ENCODE data around the gene RBFOX1.

DNA sequence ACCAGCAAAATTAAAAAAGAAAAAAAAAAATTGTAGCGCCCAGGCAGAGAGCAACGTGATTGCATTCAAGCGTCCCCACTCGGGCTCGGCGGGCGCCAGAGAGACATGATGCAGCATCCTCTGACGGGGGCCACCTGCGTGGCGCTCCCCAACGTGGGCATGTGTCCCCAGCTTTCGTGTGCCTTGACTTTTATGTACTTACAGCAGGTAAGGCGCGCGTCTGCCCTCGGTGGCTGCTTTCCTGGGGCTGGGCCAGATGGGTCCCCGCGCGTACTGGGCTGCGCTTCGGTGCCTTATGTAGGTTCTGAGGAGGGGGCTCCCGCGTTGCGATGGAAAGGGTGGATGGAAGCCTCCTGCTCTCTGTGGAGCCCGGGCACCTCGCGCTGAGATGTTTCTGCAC lies 28.4 kb upstream of the RBFOX1 start:
- no peak for TF ChIP-seq CTCF (IDR thresholded peaks at IDR 0.05)
- no peak for TF ChIP-seq POLR2A (IDR thresholded peaks at IDR 0.05)

All from heart left ventricle (tissue), 13 donors.